Mucosa of gallbladder (tissue), 1 donor: ENCODE data around the gene SAFB2. TPM values are rescaled to one million over a fixed set of nuclear protein-coding genes. Genes with fewer than 3 reads are reported as not detected.

ENCODE experiments used
- DNase-seq: peaks from one replicate; pipeline ENCODE4 v3.0.0-alpha.2; 2020; ENCODE audit warnings: low spot score
- total RNA-seq: library from RNA; stranded (reverse); gene quantifications from one replicate; pipeline ENCODE4 v1.2.1, GENCODE V29; 2021
- donor health status: DM: no; HTN: no; CAD: no.

Gene SAFB2
- total RNA-seq, result 127 TPM

- DNase-seq, result peak; percentile 100
Measured at GRCh38 chr19:5622465-5623396, at the start of gene SAFB2, which contains the start of gene SAFB. Gene SAFB2 (minus strand): TSS chr19:5622776. CDS start chr19:5622715, 61 bp downstream. Gene SAFB (plus strand): TSS chr19:5623083. CDS start chr19:5623206, 123 bp downstream.

GRCh38 chr19:5671600-5671999 lies 49.0 kb upstream of the SAFB2 start:
- DNase-seq, result no peak

DNA sequence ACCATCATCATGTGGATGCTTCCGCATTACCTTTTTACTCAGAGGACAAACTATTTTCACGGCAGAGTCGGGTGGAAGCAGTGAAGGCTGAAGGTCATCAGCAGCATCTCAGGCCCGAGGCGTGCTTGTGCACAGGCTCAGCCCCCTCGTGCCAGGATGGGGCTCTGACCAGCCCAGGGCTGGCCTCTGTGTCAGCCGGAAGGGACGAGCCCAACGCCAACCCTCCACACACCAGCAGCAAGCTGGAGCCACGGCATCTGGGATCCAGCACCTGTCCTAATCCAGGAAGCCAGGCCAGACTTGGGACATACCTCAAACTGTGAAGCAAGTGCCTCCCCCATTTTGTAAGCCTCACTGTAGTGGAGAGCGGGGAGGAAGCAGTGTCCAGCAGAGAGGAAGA lies 46.6 kb upstream of the SAFB2 start:
- DNase-seq, result no peak

DNA sequence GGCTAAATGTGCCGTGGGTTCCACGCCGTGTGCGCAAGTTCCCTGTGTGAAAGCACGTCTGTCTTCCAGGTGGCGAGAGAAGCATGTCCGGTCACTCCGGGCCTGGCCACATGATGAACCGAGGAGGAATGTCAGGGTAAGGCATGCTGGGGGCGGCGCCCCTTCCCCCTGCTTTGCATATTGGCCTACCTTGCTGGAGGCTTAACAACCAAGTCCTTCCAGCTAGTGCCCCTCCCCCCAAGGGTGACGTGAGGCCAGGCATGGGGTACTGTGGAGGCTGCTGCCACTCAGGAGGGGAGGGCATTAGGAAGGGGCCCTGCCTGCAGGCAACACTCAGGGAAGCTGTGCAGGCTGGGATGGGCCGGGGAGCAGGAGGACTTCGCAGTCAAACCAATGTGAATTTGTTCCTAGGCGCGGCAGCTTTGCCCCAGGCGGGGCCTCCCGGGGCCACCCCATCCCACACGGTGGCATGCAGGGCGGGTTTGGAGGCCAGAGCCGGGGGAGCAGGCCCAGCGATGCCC lies 45.2 kb upstream of the SAFB2 start:
- DNase-seq, result no peak

GRCh38 chr19:5666921-5667610 lies 44.5 kb upstream of the SAFB2 start:
- no peak for DNase-seq

- DNase-seq, result no peak
Measured at GRCh38 chr19:5665781-5666513, 43.4 kb upstream of the SAFB2 start.

GRCh38 chr19:5664515-5664914 lies 41.9 kb upstream of the SAFB2 start:
- DNase-seq, result no peak

DNA sequence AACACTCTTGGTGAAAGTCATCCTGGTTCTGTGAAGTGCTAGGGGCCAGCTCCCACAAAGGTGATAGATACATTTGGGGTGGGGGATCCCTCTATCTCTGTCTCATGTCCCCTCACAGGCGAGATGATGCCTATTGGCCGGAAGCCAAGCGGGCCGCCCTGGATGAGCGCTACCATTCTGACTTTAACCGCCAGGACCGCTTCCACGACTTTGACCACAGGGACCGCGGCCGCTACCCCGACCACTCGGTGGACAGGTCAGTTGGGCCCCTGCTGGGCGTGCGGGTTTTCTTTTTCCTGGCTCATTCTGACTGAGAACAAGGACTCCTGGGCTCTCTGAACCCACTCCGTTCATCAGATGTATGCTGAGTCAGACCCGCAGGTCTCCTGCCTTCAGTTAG lies 41.3 kb upstream of the SAFB2 start:
- DNase-seq, result no peak

- no peak for DNase-seq
Measured at GRCh38 chr19:5661483-5661882, 38.9 kb upstream of the SAFB2 start.

GRCh38 chr19:5655412-5655811 lies 32.8 kb upstream of the SAFB2 start:
- no peak for DNase-seq

- no peak for DNase-seq
Measured at GRCh38 chr19:5654931-5655330, 32.4 kb upstream of the SAFB2 start.

DNA sequence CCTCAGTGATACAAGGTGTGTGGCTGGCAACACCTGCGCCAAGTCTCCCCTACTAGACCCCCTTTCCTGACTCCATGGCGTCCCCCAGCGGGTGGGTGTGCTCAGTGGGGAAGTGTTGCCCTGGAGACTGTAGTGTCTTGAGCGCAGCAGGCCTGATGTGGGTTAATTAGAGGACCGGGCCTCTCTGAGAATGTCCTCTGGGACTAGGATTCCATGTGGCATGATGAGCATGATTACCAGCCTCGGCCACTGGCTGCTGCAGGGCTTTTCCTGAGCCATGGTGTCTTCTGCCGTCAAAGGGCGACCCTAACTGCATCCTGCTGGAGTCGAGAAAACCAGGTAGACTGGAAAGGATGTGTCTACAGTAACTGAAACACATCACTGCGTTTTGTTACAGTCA lies 29.7 kb upstream of the SAFB2 start:
- no peak for DNase-seq

DNA sequence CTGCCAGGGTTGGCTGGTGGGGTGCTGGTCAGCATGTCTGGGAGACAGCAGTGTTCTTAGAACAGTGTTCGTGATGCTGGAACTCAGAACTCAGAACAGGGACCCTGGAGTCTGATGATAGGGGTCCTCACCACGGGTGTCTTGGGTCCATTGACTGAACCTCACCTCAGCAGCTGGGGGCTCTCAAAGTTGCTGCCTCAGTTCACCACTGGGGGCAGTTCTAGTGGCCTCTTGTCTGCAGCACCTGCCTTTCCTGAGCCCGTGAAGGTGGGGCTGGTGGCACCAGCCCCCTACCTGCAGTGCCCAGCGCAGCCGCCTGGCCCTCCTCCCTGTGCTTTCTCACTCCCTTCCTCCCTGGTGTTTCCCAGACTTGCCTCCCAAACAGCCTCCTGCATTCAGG lies 28.8 kb upstream of the SAFB2 start:
- no peak for DNase-seq

GRCh38 chr19:5648464-5648863 lies 25.9 kb upstream of the SAFB2 start:
- DNase-seq, result no peak

- DNase-seq, result no peak
Measured at GRCh38 chr19:5646703-5647102, 24.1 kb upstream of the SAFB2 start.

- DNase-seq, result no peak
Measured at GRCh38 chr19:5645409-5645808, 22.8 kb upstream of the SAFB2 start.

DNA sequence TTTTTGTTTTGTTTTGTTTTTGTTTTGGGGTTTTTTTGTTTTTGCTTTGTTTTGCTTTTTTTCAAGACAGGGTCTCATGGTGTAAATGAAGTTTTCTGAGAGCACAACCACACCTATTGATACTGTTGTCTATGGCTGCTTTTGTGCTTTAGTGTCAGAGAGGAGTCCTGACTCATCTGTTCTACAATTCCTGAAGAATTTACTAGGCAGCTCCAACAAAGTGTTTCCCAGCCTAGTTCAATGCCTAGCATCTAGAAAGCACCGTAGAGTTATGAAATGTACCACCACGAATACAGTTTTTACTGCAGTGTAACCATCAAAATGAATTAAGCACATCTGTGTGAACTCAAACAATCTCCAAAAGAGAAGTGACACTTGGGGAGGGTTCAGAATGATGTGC lies 21.5 kb upstream of the SAFB2 start:
- DNase-seq, result no peak

DNA sequence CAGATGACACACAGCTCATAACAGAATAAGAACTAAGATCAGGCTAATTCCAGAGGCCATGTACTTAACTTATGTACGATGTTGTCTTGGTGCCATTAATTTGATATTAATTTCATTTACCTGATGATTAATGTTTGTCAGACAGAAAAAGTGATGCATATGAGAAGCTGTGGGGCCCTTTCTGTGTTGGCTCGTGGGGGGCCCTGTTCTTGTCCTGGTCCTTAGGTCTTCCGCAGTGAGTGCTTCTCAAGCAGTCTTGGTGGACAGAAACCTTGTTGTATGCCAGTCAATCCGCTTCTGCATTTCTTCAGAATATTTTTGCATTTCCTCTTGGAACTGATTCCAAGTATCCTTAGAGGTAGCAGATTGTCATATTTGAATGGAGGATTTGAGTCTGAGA lies 20.5 kb upstream of the SAFB2 start:
- DNase-seq, result no peak

GRCh38 chr19:5642204-5642603 lies 19.6 kb upstream of the SAFB2 start:
- no peak for DNase-seq

DNA sequence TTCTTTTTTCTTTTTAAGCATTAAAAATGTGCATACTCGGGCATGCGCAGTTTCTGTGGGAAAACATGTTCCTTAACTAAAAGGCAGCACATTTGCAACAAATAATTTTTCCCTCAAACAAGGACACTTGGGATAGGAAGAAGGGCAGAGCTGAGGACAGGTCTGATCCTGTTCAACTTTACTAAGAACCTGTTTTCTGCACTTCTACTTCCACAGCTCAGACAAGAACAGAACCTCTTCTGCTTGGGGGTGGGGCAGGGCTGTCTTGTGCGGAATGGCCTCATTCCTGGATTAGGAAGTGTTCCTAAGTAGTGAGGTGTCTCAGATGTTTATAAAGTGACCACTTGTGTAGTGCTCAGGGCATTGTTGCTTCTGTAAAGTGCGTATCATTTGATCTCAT lies 18.6 kb upstream of the SAFB2 start:
- no peak for DNase-seq

DNA sequence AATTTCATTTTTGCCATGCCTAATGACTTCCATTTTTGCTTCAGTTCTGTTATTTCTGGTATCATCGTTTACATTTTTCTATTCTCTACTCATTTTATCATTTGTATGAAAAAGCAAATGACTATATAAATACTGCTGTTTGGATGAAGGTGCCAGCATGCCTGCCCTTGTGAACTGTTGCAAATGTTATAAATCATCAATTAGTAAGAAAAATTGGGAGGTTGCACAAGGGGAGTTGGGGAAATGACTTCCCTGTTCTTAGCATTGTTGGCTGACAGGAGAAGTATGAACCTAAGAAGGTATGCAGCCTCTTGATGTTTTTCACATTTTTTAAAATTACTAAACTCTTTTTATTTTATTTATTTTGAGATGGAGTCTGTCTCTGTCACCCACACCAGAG lies 15.4 kb upstream of the SAFB2 start:
- DNase-seq, result no peak

DNA sequence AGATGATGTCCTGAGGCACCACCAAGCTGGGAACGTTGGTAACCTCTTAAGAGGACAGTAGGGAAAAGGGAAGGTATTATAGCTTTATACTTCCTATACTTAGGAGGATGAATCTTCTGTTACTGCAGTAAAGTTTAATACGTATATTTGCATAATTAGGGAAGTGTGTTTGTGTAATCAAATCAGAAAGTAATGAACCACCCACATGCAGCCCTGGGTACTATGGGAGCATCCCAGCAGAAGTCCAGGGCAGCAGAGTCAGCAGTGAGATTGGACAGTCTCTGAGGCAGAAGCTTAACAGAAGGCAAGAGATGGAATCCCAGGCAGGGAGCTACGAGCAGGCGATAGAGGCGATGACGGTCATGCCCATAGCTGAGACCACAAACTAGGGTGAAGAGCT lies 12.9 kb upstream of the SAFB2 start:
- no peak for DNase-seq
